GM19397 (cell line): ENCODE results near the gene PRRT1B.
"Not testable (repeated sequence)": the region's sequence is repeated elsewhere in the genome, so short reads cannot be mapped to it uniquely, and the experiment has no call there.

Source experiments
- ATAC-seq: cut with Tn5 transposase; IDR thresholded peaks from one replicate; pipeline ENCODE4 v1.9.1; 2021; ENCODE audit warnings: mild to moderate bottlenecking, moderate library complexity; ENCODE audit not compliant: unreplicated experiment

PRRT1B gene

DNA sequence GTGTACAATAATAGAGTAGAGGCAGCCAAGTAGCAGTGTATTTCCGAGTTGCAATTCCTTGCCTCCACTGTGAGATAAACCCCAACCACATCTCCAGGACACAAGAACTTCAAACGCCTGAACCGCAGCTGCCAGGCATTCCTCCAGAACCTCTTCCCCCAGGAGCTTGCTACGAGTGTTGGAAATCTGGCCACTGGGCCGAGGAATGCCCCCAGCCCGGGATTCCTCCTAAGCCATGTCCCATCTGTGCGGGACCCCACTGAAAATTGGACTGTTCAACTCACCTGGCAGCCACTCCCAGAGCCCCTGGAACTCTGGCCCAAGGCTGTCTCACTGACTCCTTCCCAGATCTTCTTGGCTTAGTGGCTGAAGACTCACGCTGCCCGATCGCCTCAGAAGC is 3.9 kb downstream of the PRRT1B start:
- not testable (repeated sequence) for ATAC-seq

DNA sequence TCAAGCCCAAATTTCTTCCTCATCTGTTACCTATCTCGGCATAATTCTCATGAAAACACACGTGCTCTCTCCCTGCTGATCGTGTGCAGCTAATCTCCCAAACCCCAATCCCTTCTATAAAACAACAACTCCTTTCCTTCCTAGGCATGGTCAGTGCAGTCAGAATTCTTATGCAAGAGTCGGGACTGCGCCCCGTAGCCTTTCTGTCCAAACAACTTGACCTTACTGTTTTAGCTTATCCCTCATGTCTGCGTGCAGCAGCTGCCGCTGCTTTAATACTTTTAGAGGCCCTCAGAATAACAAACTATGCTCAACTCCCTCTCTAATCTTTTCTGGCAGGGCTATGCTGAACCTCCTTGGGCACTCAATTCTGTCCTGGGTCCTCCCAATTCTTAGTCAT is 5.1 kb downstream of the PRRT1B start:
- not testable (repeated sequence) for ATAC-seq

DNA sequence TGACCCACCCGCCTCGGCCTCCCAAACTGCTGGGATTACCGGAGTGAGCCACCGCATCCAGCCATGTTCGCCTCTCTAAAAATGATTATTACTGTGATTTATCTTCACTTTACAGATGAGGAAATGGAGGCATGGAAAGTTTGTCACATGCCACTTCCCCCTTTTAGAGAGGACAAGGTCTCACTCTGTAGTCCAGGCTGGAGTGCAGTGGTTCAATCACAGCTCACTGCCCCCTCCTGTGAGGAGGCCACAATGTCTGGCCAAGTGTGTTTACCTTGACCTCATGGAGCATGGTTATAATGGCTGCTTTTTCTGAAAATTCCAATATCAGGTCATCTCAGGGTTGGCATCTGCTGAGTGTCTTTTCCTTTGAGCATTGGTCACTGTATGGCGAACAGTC is 6.7 kb downstream of the PRRT1B start:
- ATAC-seq: no peak

DNA sequence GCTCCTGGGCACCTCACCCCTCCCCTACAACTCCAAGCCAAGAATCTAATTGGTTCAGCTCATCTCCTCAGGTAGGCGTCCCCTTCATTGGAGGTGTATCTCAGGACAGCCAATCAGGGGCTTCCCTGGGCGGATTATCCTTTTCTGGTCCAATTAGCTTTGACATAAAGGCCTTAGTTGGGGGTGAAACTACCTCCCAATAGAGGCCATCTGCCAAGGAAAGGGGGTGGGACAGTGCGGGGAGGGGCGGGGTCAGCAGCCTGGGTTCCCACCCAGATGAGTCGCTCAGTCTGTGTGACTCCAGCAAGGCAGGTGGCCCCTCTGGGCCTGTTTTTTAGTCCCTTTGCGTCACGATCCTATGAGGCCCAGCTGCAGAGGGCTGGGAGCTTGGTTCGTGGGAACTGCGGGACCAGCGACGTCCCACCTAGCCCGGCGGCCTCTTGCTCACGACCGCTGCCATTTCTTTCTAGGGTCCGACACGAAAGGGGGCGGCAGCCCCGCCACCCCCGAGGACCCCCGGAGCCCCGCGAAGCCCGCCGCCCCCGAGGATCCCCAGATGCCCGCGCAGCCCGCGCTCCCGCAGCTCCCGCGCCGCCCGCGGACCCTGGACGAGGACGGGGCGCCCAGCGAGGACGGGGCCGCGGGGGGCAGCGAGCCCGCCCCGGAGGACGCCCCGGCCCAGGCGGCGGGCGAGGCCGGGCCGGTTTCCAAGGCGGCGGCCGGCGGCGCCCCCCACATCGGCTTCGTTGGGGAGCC is 8.9 kb downstream of the PRRT1B start:
- ATAC-seq: no peak

DNA sequence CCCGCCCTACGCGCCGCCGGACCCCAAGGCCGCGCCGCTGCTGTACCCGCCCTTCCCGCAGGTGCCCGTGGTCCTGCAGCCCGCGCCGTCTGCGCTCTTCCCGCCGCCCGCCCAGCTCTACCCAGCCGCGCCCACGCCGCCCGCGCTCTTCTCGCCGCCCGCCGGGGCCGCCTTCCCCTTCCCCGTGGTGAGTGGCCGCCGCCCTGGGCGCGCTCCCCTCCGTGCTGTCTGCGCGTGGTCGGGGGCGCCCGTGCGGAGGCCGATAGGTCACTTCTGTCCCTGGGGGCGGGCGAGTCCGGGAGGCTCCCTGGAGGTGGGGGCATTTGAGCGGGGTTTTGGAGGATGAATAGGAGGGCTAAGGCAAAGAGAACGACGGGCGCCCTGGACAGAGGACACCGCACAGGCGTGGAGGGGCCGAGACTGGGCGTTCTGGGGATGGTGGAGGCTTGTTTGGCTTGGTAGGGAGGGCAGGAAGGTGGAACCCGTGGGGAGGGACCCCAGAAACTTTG is 9.6 kb downstream of the PRRT1B start:
- no peak for ATAC-seq

DNA sequence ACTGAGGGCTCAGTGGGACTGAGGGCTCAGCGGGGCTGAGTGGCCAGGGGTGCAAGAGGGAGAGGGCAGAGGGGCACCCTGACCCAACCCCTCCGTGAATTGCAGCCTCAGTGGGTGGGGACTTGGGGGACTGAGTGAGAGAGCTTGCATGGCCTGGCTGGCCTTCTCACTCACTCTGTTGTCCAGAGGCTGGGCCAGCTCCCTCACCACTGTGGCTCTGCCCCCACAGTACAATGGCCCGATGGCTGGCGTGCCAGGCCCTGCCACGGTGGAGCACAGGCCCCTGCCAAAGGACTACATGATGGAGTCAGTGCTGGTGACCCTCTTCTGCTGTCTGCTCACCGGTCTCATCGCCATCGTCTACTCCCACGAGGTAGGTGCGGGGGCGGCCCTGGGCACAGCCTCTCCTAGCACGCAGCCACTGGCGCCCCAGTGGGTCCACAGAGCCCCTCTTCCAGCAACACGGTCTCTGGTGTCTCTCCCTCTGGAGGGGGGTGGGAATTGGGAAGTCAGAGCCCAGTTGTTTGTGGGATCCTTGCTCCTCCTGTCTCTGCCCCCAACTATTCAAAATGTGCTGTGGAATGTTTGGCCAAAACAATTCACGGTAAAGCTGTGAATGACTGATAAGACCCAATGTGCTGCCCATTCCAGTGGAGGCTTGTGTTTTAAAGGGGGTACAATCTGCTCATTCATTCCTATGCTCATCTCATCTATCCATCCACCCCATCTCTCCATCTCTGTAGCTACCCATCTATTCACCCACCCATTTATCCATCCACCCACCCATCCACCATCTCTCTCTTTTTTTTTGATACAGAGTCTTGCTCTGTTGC is 10.7 kb downstream of the PRRT1B start:
- ATAC-seq: no peak

DNA sequence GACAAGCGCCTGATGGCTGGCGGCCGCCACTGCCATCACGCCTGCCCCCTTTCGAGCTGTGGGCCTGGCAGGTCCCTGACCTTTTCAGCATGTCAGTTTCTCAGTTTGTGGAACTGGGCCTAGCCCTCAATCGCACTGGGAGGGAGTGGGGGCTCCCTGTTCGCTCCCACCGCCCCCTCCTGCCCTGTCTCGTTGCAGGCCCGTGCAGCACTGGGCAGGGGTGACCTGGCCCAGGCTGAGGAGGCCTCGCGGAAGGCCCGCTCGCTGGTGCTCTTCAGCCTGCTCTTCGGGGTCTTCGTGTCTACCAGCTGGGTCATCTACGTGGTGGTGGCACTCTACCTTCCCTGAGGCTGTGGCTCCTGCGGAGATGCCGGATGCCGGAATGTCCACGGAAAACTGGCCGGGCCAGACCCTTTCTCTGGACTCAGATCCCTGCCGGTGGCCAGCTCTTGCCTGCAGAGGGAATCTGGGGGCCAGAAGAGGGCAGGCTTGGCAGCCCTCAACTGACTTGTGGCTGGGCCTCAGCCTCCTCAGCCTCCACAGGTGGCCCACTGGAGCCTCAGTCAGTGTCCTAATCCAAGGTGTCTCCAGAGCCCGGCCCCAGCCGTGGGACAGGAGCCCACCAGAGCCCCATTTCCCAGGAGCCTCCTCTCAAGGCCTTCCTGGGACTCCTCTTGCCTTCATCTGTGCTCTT is 12.7 kb downstream of the PRRT1B start:
- ATAC-seq: no peak

DNA sequence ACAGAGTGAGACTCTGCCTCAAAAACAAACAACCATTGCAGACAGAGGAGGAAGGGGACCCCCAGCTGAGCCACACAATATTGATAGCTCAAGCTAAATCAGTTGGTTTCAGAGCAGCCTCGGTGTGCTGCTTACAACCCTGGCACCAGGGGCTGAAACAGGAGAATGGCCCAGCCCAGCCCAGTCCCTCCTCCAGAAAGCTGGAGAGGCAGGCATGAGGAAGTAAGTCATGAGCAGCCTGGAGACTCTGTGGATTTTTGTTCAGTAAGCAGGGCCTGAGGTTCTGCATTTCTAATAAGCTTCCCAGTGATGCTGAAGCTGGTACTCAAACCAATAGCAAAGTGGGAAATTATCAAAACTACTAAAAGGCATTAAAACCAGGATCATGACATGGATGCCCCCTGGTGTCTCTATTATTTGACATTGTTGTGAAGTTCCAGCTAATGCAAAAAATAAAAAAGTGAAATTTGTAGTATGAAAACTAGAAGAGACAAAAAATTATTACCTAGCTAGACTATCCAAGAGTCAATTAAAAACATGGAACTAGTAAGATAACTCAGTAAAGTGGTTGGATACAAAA is 14.2 kb downstream of the PRRT1B start:
- no peak for ATAC-seq

DNA sequence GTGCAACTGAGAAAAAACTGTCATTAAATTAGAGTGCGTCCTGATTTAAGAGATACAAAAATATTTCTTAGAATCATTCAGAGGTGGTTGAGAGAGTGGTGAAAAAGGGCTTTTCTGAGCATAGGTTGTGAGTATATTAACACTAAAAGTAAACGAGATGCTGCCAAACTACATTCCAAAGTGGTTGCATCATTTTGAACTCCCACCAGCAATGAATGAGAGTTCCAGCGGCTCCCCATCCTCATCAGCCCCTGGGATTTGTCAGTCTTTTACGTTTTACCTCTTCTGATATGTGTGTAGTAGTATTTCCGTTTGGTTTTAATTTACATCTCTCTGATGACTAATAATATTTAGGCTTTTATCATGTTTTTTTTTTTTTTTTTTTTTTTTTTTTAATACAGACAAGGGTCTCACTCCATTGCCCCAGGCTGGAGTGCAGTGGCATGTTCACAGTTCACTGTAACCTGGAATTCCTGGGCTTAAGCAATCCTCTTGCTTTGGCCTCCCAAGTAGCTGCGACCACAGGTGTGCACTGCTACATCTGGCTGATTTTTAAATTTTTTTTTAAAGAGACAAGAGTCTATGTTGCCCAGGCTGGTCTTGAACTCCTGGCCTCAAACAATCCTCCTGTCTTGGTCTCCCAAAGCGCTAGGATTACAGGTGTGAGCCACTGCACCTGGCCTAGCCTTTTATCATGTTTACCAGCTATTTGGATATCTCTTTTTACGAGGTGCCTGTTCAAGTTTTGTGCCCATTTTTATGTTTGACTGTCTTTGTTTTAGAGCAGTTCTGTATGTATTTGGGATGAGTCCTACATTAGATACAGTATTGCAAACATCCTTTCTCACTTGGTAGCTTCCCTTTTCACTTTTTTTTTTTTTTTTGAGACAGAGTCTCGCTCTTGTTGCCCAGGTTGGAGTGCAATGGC is 17.0 kb downstream of the PRRT1B start:
- ATAC-seq: no peak

DNA sequence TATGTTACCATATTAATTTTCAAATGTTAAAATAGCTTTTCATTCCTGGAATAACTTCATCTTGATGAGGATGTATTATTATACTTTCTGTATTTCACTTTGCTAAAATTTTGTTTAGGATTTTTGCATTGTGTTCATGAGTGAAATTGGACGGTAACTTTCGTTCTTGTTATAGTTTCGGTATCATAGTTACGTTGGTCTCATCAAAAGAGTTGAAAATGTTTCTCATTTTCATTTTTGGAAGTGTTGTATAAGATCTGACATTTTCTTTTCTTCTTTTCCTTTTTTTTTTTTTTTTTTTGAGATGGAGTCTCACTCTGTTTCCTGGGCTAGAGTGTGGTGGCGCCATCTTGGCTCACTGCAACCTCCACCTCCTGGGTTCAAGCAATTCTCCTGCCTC is 20.0 kb downstream of the PRRT1B start:
- no peak for ATAC-seq

DNA sequence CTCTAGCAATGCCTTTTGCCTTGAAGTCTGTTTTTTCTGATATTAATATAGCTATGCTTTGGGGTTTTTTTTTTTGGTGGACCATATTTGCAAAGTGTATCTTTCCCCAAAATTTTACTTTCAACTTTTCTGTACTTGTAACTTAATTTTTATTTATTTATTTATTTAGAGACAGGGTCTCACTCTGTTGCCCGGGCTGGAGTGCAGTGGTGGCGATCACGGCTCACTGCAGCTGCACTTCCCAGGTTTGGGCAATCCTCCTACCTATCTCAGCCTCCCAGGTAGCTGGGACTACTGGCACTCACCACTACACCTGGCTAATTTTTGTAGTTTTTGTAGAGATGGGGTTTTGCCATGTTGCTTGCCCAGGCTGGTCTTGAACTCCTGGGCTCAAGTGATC is 20.8 kb downstream of the PRRT1B start:
- no peak for ATAC-seq

DNA sequence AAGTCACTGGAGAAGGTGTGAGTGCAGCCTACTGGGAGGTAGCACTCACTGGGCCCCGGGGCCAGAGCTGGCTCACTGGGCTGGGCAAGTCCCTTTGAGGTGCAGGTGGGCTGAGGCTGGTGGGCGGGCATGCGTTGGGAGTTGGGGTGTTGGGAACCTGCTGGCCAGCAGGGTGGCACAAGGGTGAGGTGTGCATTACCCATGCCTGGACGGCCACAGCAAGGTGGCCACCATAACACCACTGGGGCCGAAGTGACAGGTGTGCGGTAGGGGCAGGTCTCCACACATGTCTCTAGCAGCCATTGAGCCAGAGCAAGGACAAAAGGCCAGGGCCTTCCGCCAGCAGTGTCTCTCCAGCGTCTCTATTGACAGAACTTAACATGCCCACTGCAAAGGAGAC is 22.6 kb downstream of the PRRT1B start:
- no peak for ATAC-seq

DNA sequence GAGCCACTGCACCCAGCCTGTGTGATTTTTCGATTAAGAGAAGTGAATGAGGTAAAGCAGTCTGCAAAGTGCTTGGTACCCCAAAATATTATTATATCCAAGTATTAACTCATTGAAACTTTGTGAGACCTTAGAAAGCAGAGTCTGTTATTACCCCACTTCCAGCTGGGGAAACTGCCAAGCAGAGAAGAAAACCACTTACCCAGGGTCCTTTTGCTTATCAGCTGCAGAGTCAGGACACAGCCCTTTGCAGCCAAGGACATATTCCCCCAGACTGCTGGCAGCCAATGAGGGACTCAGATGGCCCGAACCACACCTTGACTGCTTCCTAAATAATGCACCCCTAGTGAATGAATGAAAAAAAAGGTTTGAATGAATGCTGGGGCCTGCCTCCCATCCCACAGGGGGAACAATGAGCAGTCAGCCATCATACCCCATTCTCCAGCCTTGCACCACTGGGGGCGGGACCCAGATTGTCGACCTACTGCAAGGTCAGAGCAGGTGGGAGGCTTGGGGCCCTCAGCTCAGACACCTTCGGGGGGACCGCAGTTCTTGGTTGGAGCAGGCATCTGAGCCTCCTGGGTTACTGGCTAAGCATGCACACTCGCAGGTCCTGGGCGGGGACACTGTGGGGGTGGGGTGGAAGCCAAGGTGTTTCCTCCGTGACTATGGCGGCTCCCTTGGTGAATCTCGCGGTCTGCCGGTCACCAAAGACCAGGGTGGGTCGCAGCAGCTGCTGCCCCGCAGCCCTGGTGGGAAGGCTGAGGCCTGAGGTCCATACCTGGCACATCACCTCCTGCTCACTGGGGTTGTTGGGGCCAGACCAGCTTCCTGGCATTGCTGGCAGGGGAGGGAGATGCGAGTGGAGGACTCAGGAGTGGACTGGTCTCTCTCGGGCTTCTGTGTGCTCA is 29.7 kb downstream of the PRRT1B start:
- no peak for ATAC-seq

DNA sequence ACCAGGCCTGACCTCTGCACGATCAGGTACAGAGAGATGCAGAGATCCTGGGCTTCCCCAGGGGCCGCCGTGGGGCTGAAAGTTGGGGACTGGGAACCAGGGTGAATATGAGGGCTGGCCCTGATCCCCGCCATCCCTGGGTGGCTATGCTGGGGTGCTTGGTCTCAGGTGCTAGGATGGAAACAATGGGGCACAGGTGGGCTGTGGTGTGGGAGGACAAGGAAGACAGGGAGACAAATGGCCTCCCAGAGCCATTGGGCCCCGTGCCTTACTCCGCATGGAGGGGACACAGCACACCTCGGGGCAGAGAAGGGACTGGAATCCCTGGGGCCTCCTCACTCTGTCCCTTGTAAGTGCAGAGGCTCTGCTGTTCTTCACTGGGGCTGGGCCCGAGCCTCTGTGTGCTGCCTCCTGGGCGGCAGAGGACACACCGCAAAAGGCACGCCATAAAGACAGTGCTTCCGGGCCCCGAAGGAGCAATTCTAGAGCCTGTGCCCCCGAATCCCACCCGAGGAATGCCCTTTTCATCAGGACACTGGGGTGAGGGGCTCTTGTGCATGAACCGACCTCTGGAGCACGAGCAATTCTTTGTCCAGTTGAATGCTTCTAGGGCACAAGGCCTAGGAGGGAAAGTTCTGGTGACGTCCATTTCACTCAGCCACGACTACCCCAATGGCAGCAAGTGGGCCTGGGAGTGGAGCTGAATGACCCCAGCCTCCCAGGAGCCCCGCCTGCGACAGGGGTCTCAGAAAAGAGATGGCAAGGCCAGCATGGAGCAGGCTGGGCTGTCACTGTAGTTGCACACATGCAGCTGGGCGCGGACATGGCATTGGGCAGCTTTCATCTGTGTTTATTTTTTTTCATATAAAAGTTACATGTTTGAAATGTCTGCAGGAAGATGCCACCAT is 30.9 kb downstream of the PRRT1B start:
- no peak for ATAC-seq

DNA sequence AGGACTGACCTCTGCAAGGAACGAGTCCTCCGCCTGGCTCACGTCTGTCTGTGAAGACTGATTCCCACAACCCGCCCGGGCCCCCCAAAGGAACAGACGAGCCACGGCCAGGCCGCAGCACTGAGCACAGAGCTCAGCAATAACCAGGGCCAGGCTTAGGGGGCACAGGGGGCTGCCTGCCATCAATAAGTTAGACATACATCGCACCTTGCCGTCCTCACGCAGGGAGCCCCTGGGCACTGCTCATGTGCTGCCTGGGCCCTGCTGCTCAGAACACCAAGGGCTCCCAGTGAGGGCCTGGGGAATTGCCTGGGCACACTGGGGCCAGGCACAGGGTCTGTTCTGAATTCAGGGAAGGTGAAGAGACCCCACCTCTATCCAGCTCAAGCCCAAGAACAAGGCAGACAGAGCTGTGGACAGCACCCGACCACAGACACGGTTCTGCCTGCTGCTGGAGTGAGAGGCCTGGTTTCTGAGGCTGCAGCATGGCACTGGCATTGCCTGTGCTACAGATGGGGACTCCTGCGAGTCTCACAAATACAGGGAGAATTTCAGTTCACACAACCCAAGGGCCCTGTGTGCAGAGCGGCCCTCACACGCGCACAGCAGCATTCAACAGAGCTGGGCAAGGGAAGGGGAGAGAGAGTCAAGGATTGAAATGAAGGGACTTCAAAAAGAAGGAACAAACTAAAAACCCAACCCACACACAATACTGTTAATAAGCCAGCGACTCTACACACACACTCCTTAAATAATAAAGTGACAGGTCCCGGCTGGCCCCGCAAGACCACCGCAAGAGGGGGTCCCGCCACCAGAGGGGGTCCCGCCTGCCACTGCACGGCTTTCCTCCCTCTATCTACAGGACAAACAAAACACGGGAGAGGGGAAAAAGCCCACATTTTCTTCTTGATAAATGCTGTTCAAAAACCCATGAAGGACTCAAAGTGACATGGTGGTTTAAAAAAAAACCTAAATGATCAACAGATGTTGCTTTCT is 32.0 kb downstream of the PRRT1B start:
- ATAC-seq: no peak

DNA sequence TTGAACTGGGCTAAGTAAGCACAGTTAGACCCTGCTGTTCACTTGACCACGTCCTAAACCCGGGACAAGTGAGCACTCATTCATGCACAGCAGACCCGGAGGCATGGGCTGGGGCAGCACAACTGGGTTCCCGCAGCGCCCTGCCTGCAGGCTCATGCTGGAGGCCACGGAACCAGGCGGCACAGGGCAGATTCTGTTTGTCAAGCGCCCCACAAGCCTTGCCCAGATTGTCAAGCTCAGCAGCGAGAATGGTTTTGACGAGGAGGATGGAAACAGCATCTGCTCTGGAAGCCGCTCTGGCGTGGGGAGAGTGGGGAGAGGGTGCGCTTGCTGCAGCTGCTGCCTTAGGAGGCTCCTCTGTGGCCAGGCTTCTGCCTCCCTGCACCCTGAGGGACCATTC is 32.7 kb downstream of the PRRT1B start:
- ATAC-seq: no peak
